MM.1S (cell line): Measurements from ENCODE around the gene SOX10.

Experiments used
- CTCF ChIP-seq: fragments of 300-600 bp; sonication (generic); IDR thresholded peaks from 2 replicates; pipeline ENCODE4 v1.5.1; 2016; ENCODE audit warnings: antibody characterized with exemption, low read length, mixed read lengths
- EZH2 ChIP-seq: fragments of 300-600 bp; sonication (generic); optimal IDR thresholded peaks from 2 replicates; pipeline ENCODE3; 2017; ENCODE audit warnings: low read depth, mild to moderate bottlenecking, antibody characterized with exemption, low read length, mixed read lengths
- EZH2phosphoT487 ChIP-seq: fragments of 300-600 bp; sonication (generic); IDR thresholded peaks from 2 replicates; pipeline ENCODE4 v1.6.1; 2018; ENCODE audit warnings: antibody characterized with exemption, low read length

- TF ChIP-seq CTCF (no peak), EZH2 (no peak), EZH2phosphoT487 (no peak)
These were observed 5.0 kb upstream of the SOX10 start for GRCh38 chr22:37989146-37990045.
